Measurements from ENCODE around the gene IPO11. TPM values are rescaled to one million over a fixed set of nuclear protein-coding genes. Genes with fewer than 3 reads are reported as not detected.
"Not testable (repeated sequence)": the region's sequence is repeated elsewhere in the genome, so short reads cannot be mapped to it uniquely, and the experiment has no call there.

Gene IPO11
- polyA plus RNA-seq, 3 donors: 34.6 to 39.8 (median 34.7) TPM

DNA sequence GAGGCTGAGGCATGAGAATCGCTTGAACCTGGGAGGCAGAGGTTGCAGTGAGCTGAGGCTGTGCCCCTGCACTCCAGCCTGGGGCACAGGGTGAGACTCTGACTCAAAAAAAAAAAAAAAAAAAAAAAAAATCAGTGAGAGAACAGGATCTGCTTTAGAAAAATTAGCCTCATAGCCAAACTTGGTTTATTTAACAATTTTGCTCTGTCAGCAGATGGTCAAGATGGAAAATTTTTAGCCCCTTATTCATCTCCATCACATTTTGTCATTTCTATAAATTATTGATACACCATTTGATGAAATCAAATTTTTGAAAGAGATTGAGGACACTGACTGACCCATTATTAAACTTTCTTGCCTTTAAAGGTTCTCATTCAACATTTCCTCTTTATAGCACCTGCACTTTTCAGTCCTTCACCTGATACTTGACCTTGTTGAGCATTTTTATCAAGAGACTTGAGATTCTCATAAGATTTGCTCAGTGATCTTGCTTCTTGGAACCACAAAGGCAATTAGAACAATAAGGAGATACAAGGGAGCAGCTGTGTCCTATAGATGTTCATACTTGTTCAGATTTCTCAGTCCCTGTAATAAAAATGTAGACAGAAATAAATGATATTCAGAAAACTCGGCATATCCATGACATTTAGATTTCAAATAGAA, 204.2 kb downstream of the IPO11 start:
- no peak for DNase-seq (ENCODE audit: extremely low read depth in 1 of 11, low read depth in 9 of 11, low spot score in 4 of 11)

GRCh38 chr5:62617943-62618342, 205.4 kb downstream of the IPO11 start:
- DNase-seq (ENCODE audit: extremely low read depth in 1 of 11, low read depth in 9 of 11, low spot score in 4 of 11): no peak

- DNase-seq (ENCODE audit: extremely low read depth in 1 of 11, low read depth in 9 of 11, low spot score in 4 of 11): no peak
Observed at GRCh38 chr5:62620761-62621160, 208.2 kb downstream of the IPO11 start.

- peak in 2 of 11 donors; percentile 2 to 11 for DNase-seq (ENCODE audit: extremely low read depth in 1 of 11, low read depth in 9 of 11, low spot score in 4 of 11)
Observed at GRCh38 chr5:62621280-62621679, 208.7 kb downstream of the IPO11 start.

DNA sequence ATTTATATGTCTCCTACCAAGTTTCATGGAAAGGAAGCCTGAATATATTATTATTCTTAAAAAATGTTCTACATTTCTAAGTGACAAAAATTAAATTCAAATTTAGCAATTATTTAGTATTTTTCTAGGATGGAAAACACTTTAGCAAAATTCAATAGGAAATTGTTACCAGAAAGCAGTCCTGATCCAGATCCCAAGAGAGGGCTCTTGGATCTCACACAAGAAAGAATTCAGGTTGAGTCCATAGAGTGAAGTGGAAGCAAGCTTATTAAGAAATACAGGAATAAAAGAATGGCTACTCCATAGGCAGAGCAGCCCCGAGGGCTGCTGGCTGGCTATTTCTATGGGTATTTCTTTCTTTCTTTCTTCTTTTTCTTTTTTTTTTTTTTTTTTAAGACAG, 210.7 kb downstream of the IPO11 start:
- DNase-seq (ENCODE audit: extremely low read depth in 1 of 11, low read depth in 9 of 11, low spot score in 4 of 11): no peak

DNA sequence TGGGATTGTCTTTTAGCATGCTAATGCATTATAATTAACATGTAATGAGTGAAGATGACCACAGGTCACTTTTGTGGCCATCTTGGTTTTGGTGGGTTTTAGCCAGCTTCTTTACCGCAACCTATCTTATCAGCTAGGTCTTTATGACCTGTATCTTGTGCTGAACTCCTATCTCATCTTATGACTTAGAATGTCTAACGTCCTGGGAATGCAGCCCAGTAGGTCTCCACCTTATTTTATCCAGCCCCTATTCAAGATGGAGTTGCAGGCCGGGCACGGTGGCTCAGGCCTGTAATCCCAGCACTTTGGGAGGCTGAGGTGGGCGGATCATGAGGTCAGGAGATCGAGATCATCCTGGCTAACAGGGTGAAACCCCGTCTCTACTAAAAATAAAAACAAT, 211.9 kb downstream of the IPO11 start:
- not testable (repeated sequence) for DNase-seq (ENCODE audit: extremely low read depth in 1 of 11, low read depth in 9 of 11, low spot score in 4 of 11)

DNA sequence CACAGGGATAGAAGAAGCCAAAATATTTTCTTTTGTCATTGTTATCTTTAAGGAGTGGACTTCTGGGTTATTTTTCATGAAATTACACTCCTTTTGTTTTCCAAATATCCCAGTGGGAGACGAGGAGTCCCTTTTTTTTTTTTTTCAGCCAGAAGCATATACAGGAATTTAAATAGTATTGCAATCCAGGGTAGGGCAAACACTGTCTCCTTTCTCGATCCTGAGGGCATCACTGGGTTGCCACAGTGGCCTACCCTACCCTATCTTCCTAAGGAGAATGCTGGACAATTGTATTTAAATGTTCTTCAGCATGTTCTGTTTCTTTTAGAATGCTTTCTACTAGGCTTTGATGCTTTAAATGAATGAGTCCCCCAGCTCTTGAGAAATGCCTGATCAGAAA, 214.0 kb downstream of the IPO11 start:
- DNase-seq (ENCODE audit: extremely low read depth in 1 of 11, low read depth in 9 of 11, low spot score in 4 of 11): no peak

DNA sequence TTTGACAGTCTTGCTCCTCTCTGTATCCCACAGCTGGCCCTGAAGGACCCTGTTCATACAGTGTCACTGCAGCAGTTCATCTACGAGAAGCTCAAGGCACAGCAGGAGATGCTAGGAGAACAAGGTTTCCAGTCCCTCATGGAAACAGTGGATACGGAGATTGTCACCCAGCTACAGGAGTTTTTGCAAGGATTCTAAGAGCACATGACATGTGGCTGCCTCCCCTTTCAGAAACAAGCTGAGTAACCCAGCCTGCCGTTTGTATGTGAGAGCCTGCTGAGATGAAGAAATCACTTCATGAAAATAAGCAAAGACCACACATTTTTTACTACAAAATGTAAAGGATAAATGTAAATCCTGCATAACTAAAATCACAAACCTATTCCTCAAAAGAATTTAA, 214.6 kb downstream of the IPO11 start:
- DNase-seq (ENCODE audit: extremely low read depth in 1 of 11, low read depth in 9 of 11, low spot score in 4 of 11): no peak

GRCh38 chr5:62627901-62628300, 215.3 kb downstream of the IPO11 start:
- DNase-seq (ENCODE audit: extremely low read depth in 1 of 11, low read depth in 9 of 11, low spot score in 4 of 11): no peak

DNA sequence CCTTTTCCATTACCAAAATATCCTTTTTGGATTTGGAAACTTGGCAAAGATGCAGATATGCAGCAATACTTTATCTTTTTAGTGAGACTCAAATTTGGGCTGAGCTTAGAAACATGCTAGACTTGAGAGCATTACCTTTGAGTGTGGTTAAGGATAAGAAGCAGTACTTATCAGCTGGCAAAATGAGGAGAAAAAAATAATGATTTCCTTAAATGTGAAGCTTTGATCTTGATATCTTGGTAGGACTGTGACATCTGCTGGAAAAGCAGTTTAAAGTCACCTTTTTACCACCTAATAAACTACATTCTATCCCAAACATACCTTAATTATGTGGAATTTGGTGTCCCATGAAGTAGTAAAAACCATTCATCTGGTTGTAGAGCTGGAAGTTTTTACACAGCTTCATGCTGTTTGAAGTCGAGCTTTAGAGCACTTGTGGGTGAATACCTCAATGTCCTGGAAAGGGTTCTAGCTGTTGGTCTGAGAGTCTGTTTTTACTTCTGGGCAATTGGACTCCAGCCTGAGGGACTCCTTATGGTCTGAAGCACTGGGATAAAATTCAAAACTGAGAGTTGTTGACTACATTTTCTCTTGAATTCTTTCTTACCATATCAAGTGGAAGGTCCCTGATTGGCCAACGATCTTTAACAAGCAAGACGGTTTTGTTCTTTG, 219.5 kb downstream of the IPO11 start:
- DNase-seq (ENCODE audit: extremely low read depth in 1 of 11, low read depth in 9 of 11, low spot score in 4 of 11): no peak

- no peak for DNase-seq (ENCODE audit: extremely low read depth in 1 of 11, low read depth in 9 of 11, low spot score in 4 of 11)
Observed at GRCh38 chr5:62633243-62633642, 220.7 kb downstream of the IPO11 start.

DNA sequence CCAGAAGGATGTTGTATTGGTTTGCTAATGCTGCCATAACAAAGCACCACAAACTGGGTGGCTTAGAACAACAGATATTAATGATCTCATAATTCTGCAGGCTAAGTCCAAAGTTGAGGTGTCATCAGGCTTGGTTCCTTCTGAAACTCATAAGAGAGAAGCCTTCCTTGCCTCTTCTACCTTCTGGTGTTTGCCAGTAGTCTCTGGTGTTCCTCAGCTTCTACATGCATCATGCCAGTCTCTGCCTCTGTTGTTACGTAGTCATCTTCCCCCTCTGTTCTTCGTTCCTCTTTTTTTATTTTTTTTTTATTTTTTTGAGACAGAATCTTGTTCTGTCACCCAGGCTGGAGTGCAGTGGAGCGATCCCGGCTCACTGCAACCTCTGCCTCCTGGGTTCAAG, 227.9 kb downstream of the IPO11 start:
- DNase-seq (ENCODE audit: extremely low read depth in 1 of 11, low read depth in 9 of 11, low spot score in 4 of 11): no peak

GRCh38 chr5:62642468-62642867, 229.9 kb downstream of the IPO11 start:
- DNase-seq (ENCODE audit: extremely low read depth in 1 of 11, low read depth in 9 of 11, low spot score in 4 of 11): no peak

GRCh38 chr5:62643556-62644451, 231.2 kb downstream of the IPO11 start:
- DNase-seq (ENCODE audit: extremely low read depth in 1 of 11, low read depth in 9 of 11, low spot score in 4 of 11): no peak

DNA sequence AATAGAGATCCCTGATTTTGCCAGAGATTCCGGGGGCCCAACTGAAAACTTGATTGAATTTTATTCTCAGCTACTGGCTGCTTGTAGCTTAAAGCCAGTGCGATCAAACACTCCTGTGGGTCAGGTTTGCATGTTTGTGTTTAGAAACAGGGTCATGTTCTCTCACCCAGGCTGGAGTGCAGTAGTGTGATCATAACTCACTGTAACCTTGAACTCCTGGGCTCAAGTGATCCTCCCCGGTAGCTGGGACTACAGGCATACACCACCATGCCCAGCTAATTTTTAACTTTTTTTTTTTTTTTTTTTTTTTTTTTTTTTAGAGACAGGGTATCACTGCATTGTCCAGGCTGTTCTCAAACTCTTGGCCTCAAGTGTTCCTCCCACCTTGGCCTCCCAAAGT, 232.7 kb downstream of the IPO11 start:
- no peak for DNase-seq (ENCODE audit: extremely low read depth in 1 of 11, low read depth in 9 of 11, low spot score in 4 of 11)

DNA sequence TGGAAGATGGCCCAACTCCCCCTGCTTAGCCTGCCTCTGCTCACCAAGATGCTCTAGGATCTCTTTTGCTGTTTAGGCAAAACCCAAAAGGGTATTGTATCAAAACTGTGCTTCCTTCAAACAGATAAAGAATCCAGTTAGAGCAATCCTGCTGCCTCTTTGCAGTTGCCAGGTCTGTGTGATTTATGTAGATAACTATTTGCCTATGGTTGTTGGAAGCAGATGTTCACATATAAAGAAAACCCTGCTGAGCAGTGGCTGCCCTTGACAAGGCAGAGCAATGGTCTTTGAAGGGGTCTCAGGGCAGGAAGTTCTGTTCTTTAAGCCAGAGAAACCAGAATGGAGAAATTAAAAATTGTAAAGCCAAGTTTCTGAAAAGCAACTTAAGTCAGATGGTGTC, 234.7 kb downstream of the IPO11 start:
- no peak for DNase-seq (ENCODE audit: extremely low read depth in 1 of 11, low read depth in 9 of 11, low spot score in 4 of 11)

DNA sequence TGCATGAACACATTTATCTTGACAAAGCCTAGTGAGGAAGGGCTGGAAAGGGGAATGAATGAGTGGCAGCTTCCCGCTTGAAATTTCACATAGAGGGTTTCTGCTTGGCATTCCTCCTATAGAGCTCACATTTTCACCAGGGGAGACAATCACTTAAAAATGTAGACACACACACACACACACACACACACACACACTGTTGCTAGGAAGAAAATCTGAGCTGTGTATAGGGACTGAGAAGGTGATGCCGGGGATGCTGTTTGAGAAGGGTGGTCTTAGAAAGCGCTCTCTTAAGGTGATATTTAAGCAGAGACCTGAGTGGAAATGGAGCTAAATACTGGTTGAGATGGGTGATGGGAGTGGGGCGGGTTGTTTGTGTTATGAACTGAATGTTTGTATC, 236.5 kb downstream of the IPO11 start:
- DNase-seq (ENCODE audit: extremely low read depth in 1 of 11, low read depth in 9 of 11, low spot score in 4 of 11): no peak

DNA sequence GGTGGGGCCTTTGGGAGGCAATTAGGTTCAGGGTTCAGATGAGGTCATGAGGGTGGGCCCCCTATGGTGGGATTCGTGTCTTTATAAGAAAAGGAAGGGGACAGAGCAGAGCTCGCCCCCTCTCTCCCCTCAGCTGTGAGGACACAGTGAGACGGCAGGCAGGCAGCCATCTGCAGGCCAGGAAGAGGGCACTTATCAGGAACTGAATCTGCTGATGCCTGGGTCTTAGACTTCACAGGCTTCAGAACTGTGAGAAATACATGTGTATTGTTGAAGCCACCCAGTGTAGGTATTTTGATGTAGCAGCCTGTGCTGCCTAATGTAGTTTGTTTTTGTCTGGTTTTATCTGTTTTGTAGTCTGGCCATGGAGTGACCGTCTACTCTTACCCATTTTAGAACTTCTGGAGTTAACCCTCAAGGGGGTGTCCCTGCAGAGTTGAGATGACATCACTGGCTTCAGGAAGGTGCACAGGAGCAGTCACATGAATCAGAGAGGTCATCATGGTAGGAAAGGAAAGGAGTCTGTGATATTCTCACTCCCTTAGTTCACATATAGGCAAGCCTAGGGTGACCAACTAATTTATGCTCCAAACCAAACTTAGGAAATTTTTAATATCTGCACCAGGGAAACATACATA, 237.0 kb downstream of the IPO11 start:
- DNase-seq (ENCODE audit: extremely low read depth in 1 of 11, low read depth in 9 of 11, low spot score in 4 of 11): no peak

DNA sequence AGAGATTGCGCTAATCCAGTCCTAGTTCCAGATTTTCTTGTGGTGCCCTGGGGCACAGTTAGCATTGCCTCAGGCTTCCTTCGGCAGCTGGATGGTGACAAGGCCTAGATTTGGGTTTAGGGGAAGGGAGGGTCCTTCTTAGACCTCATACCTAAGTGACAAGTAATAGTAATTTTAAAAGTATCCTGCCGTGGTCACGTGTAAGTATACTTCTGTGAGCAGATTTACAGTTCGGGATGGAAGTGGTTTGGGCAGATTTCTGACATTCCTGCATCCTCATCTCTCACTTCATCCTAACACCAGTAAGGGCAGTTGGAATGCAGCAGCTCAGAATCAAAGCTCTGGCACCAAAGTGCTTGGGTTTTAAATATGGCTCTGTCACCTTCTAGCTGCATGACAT, 237.6 kb downstream of the IPO11 start:
- no peak for DNase-seq (ENCODE audit: extremely low read depth in 1 of 11, low read depth in 9 of 11, low spot score in 4 of 11)

DNA sequence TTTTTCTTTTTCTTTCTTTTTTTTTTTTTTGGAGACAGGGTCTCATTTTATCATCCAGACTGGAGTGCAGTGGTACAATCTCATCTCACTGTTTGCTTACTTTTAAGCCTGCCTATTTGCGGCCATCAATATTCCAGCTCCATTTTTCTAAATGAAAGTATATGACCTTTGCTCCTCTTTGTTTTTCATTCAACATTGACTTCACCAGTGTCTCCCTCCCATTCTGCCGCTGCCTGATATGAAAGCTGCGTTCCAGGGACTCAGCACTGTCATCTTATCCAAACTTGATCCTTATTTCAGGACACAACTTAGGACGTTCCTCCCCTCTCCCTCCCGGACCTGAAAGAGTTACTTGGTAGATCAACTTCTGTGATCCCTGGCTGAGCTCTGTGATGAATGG, 239.7 kb downstream of the IPO11 start:
- DNase-seq (ENCODE audit: extremely low read depth in 1 of 11, low read depth in 9 of 11, low spot score in 4 of 11): no peak

All from renal cortex interstitium (tissue), 11 donors.